Superior temporal gyrus (tissue), 1 donor: ENCODE data around the gene TBC1D22A.

Experiments
- DNase-seq: peaks from one replicate; pipeline ENCODE4 v3.0.0-alpha.2; 2016; ENCODE audit errors: extremely low spot score

TBC1D22A gene

GRCh38 chr22:46958658-46959057 lies 196.2 kb downstream of the TBC1D22A start:
- DNase-seq: no peak

GRCh38 chr22:46959369-46959768 lies 196.9 kb downstream of the TBC1D22A start:
- DNase-seq: no peak

- DNase-seq: no peak
Observed at GRCh38 chr22:46961591-46962295, 199.3 kb downstream of the TBC1D22A start.

- no peak for DNase-seq
Observed at GRCh38 chr22:46962406-46962805, 200.0 kb downstream of the TBC1D22A start.

- DNase-seq: no peak
Observed at GRCh38 chr22:46963672-46964545, 201.5 kb downstream of the TBC1D22A start.

- DNase-seq: no peak
Observed at GRCh38 chr22:46964773-46965550, 202.5 kb downstream of the TBC1D22A start.

- DNase-seq: no peak
Observed at GRCh38 chr22:46965555-46966494, 203.4 kb downstream of the TBC1D22A start.

GRCh38 chr22:46966495-46966845 lies 204.0 kb downstream of the TBC1D22A start:
- no peak for DNase-seq

GRCh38 chr22:46966846-46967245 lies 204.4 kb downstream of the TBC1D22A start:
- DNase-seq: no peak

- no peak for DNase-seq
Observed at GRCh38 chr22:46967445-46968358, 205.3 kb downstream of the TBC1D22A start.

GRCh38 chr22:46968359-46968740 lies 205.9 kb downstream of the TBC1D22A start:
- no peak for DNase-seq

GRCh38 chr22:46968848-46969247 lies 206.4 kb downstream of the TBC1D22A start:
- DNase-seq: no peak

- no peak for DNase-seq
Observed at GRCh38 chr22:46969491-46969890, 207.0 kb downstream of the TBC1D22A start.

- DNase-seq: no peak
Observed at GRCh38 chr22:46969961-46970360, 207.5 kb downstream of the TBC1D22A start.

GRCh38 chr22:46970411-46971098 lies 208.1 kb downstream of the TBC1D22A start:
- no peak for DNase-seq

- peak; percentile 28 for DNase-seq
Observed at GRCh38 chr22:46971099-46971763, 208.8 kb downstream of the TBC1D22A start.

GRCh38 chr22:46971764-46972125 lies 209.3 kb downstream of the TBC1D22A start:
- no peak for DNase-seq

GRCh38 chr22:46972256-46972655 lies 209.8 kb downstream of the TBC1D22A start:
- no peak for DNase-seq
